Vagina (tissue), 2 donors: ENCODE data around the gene TMPRSS13. TPM values are rescaled to one million over a fixed set of nuclear protein-coding genes. Genes with fewer than 3 reads are reported as not detected.

Experiments used
- DNase-seq, 2 donors: peaks; one replicate each; pipeline ENCODE4 v3.0.0-alpha.2; 2017; ENCODE audit errors: extremely low spot score in 2 of 2
- H3K27ac ChIP-seq: fragments of 200-600 bp; sonication (generic); one replicate; pipeline ENCODE4 v1.5.1; 2019
- H3K27me3 ChIP-seq: fragments of 200-600 bp; sonication (generic); one replicate; pipeline ENCODE4 v1.5.1; 2019
- H3K36me3 ChIP-seq, 2 donors: fragments of 200-600 bp; sonication (generic); one replicate each; pipeline ENCODE4 v1.5.1; 2017 to 2019
- H3K4me1 ChIP-seq: fragments of 200-600 bp; sonication (generic); one replicate; pipeline ENCODE4 v1.5.1; 2019
- H3K4me3 ChIP-seq, 2 donors: fragments of 200-600 bp; sonication (generic); 1 replicate in 1 of 2; 2 replicates in 1 of 2; pipeline ENCODE4 v1.5.1; 2016 to 2019
- H3K9me3 ChIP-seq: fragments of 200-600 bp; sonication (generic); one replicate; pipeline ENCODE4 v1.5.1; 2019
- CTCF ChIP-seq, 3 experiments: fragments of 450-650 bp in 2 of 3; fragments of 200-600 bp in 1 of 3; sonication (generic) in 1 of 3; IDR thresholded peaks; one replicate each; pipeline ENCODE4 v1.5.1; 2017 to 2019; ENCODE audit warnings: antibody characterized with exemption in 3 of 3, mild to moderate bottlenecking in 2 of 3, moderate library complexity in 2 of 3
- POLR2A ChIP-seq, 2 donors: fragments of 450-650 bp; IDR thresholded peaks; one replicate each; pipeline ENCODE4 v1.6.1; 2017; ENCODE audit warnings: antibody characterized with exemption in 2 of 2, mild to moderate bottlenecking in 2 of 2, moderate library complexity in 2 of 2
- POLR2AphosphoS5 ChIP-seq, 2 donors: sonication (generic); formaldehyde crosslinking; IDR thresholded peaks; one replicate each; pipeline ENCODE4 v1.9.0; 2017; ENCODE audit warnings: antibody characterized with exemption in 2 of 2, mild to moderate bottlenecking in 2 of 2, low read depth in 1 of 2; ENCODE audit not compliant: insufficient read depth in 1 of 2
- intact Hi-C: fragments of 100-400 bp; cut with DNase I; formaldehyde crosslinking; loops from one replicate; pipeline ENCODE4 v1.15.1; 2023
- total RNA-seq: library from RNA; depleted of rRNA; stranded (reverse); fragments of >200 nt; gene quantifications from one replicate; pipeline ENCODE4 v1.2.3, GENCODE V29; 2016

The TMPRSS13 gene
- total RNA-seq, 1 donor from 2014 or later = 9.6 TPM

DNA sequence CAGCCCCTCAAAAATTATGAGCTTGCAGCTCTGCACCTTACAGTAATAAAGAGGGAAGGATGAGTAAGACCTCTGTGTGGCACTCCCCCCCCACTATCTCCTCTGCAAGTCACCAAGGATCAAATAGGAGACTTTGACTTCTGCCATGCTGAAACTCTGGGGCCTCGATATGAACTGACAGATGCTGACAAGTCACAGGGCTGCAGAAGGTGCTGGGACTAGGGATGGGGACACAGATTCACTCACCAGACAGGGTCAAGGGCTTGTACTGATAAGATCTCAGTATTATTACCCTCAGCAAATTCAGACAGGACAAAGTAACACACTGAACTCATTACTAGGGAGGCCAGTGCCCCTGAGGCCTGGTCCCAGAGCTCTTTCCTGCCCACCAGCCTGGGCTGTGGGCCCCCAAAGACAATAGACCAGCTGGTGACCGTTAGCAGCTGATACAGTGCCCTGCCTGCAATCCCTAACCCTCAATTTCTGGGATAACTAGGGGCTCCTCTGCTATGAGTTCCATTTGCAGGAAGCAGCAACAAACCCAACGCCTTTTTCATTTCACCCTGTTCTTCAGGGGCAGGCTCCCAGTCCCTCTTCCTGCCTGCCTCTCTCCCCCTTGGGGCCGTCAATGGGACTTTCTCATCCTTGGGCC lies 20.1 kb downstream of the TMPRSS13 start:
- Histone ChIP-seq H3K27ac (no peak overlapping the region), H3K9me3 (no peaks in the 10 kb centered on the region), H3K4me3 (no peak overlapping the region), H3K36me3 (no peaks in the 10 kb centered on the region), H3K4me1 (peaks cover 9% of the 10 kb centered on the region), H3K27me3 (no peaks in the 10 kb centered on the region)
- DNase-seq = no peak
- intact Hi-C loops = no loop called here
- TF ChIP-seq POLR2A (IDR thresholded peaks at IDR 0.05) = no peak
- TF ChIP-seq CTCF (IDR thresholded peaks at IDR 0.05) = no peak
- TF ChIP-seq POLR2AphosphoS5 (IDR thresholded peaks at IDR 0.05; ENCODE audit: insufficient read depth in 1 of 2, low read depth in 1 of 2) = no peak

GRCh38 chr11:117908109-117908895 lies 20.9 kb downstream of the TMPRSS13 start:
- Histone ChIP-seq H3K4me3 (no peak overlapping the region), H3K9me3 (no peaks in the 10 kb centered on the region), H3K27ac (peak overlapping the region; percentile 72), H3K27me3 (no peaks in the 10 kb centered on the region), H3K36me3 (no peaks in the 10 kb centered on the region), H3K4me1 (peaks cover 9% of the 10 kb centered on the region)
- intact Hi-C loops = no loop called here
- DNase-seq = no peak
- TF ChIP-seq CTCF (IDR thresholded peaks at IDR 0.05) = no peak
- TF ChIP-seq POLR2A (IDR thresholded peaks at IDR 0.05) = no peak
- no peak for TF ChIP-seq POLR2AphosphoS5 (IDR thresholded peaks at IDR 0.05; ENCODE audit: insufficient read depth in 1 of 2, low read depth in 1 of 2)

DNA sequence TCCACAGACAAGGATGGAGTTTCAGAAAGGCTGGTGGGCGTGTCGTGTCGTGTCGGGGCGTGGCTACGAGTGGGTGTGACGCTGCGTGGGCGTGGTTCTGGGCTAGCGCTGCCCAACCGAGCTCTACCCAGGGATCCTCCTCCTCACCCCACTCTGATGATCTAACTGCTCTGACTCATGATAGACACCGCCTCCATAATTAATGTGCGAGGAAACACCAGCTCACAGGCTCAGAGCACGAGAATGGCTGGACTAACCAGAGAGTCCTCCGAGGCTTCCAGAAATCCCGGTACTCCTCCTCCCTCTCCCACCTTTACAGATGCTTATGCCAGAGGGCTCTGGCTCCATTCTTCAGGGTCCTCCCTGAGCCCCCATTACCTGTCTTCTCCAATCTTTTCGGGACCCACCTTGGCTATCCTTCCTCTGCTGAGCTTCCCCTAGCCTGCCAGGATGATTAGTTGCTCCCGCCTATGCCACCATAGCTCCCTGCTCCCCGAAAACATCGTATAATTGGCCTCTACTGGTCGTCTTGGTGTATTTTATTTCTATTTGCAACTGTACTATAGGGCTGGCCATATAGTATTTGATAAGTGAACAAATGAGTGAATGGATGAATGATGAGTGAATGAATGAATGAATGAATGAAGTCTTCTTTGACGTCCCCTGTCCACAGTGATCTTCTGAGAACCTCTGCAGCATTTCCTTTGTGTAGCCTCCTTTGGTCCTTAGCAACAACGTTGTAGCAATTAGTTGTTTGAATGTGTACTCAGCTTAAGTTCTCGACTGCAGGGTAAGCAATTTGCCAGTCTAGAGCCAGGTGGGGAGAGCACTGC lies 21.7 kb downstream of the TMPRSS13 start:
- no peaks in the 10 kb centered on the region for H3K27me3 ChIP-seq
- H3K9me3 ChIP-seq = no peaks in the 10 kb centered on the region
- DNase-seq = peak in 1 of 2 donors; percentile 92
- H3K4me3 ChIP-seq = no peak overlapping the region
- peak overlapping the region; percentile 72 for H3K27ac ChIP-seq
- peak; percentile 56 to 85 for TF ChIP-seq POLR2AphosphoS5 (IDR thresholded peaks at IDR 0.05; ENCODE audit: insufficient read depth in 1 of 2, low read depth in 1 of 2)
- no peak for TF ChIP-seq POLR2A (IDR thresholded peaks at IDR 0.05)
- peaks cover 9% of the 10 kb centered on the region for H3K4me1 ChIP-seq
- intact Hi-C loops = no loop called here
- H3K36me3 ChIP-seq = no peaks in the 10 kb centered on the region

GRCh38 chr11:117906710-117907109 lies 22.5 kb downstream of the TMPRSS13 start:
- Histone ChIP-seq H3K27me3 (no peaks in the 10 kb centered on the region), H3K27ac (peak overlapping the region; percentile 31), H3K4me1 (peaks cover 9% of the 10 kb centered on the region), H3K4me3 (no peak overlapping the region), H3K36me3 (no peaks in the 10 kb centered on the region), H3K9me3 (no peaks in the 10 kb centered on the region)
- no peak for DNase-seq
- TF ChIP-seq CTCF (IDR thresholded peaks at IDR 0.05) (no peak), POLR2A (IDR thresholded peaks at IDR 0.05) (no peak), POLR2AphosphoS5 (IDR thresholded peaks at IDR 0.05; ENCODE audit: insufficient read depth in 1 of 2, low read depth in 1 of 2) (no peak)
- intact Hi-C loops = no loop called here

DNA sequence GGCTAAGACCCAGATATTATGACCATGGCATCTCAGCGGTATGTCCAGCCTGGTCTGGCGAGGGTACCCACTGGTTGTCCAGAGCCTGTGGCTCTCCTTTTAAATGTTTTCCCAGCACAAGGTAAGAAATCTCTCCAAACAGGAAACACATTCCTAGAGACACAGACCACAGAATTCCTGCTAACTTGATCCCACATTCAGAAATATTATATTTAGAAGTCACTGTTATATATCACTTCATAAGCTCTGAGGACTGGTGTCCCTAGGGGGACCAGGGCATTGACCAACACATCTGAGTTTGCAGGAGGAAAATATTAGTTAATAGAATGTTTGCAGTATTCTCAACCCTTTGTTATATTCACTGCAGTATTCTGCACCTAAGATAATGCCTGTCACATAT lies 23.1 kb downstream of the TMPRSS13 start:
- Histone ChIP-seq H3K4me3 (no peak overlapping the region), H3K4me1 (peaks cover 9% of the 10 kb centered on the region), H3K27me3 (no peaks in the 10 kb centered on the region), H3K9me3 (no peaks in the 10 kb centered on the region), H3K36me3 (no peaks in the 10 kb centered on the region), H3K27ac (no peak overlapping the region)
- intact Hi-C loops = no loop called here
- no peak for TF ChIP-seq POLR2AphosphoS5 (IDR thresholded peaks at IDR 0.05; ENCODE audit: insufficient read depth in 1 of 2, low read depth in 1 of 2)
- no peak for TF ChIP-seq CTCF (IDR thresholded peaks at IDR 0.05)
- no peak for TF ChIP-seq POLR2A (IDR thresholded peaks at IDR 0.05)
- no peak for DNase-seq
